Breast epithelium (tissue), 3 donors: Measurements from ENCODE around the gene MLX.

Experiments
- CTCF ChIP-seq, 3 donors: fragments of 450-650 bp; IDR thresholded peaks; one replicate each; pipeline ENCODE4 v1.5.1; 2016 to 2017; ENCODE audit warnings: antibody characterized with exemption in 3 of 3, mild to moderate bottlenecking in 3 of 3, moderate library complexity in 3 of 3
- POLR2A ChIP-seq: fragments of 450-650 bp; IDR thresholded peaks from one replicate; pipeline ENCODE4 v1.6.1; 2016; ENCODE audit warnings: antibody characterized with exemption, mild to moderate bottlenecking, moderate library complexity
- POLR2AphosphoS5 ChIP-seq, 3 donors: sonication (generic); formaldehyde crosslinking; IDR thresholded peaks; one replicate each; pipeline ENCODE4 v1.6.1; 2017; ENCODE audit warnings: antibody characterized with exemption in 3 of 3

GRCh38 chr17:42563143-42563509 lies 3.8 kb upstream of the MLX start:
- TF ChIP-seq CTCF (IDR thresholded peaks at IDR 0.05) (no peak), POLR2A (no peak), POLR2AphosphoS5 (IDR thresholded peaks at IDR 0.05) (no peak)
